Esophagus squamous epithelium (tissue), 4 donors: ENCODE measurements around the gene KCTD2.
"Not testable (repeated sequence)": the region's sequence is repeated elsewhere in the genome, so short reads cannot be mapped to it uniquely, and the experiment has no call there.

Experiments
- CTCF ChIP-seq, 6 experiments: fragments of 450-650 bp in 4 of 6; fragments of 200-600 bp in 2 of 6; sonication (generic) in 2 of 6; IDR thresholded peaks; one replicate each; pipeline ENCODE4 v1.5.1; 2016 to 2019; ENCODE audit warnings: antibody characterized with exemption in 6 of 6, mild to moderate bottlenecking in 4 of 6, moderate library complexity in 4 of 6
- POLR2A ChIP-seq, 4 donors: fragments of 450-650 bp; IDR thresholded peaks; one replicate each; pipeline ENCODE4 v1.6.1; 2017; ENCODE audit warnings: antibody characterized with exemption in 4 of 4, mild to moderate bottlenecking in 4 of 4, moderate library complexity in 3 of 4

GRCh38 chr17:75043789-75044188 is 3.2 kb upstream of the KCTD2 start:
- TF ChIP-seq CTCF, POLR2A (IDR thresholded peaks at IDR 0.05): not testable (repeated sequence)
